ENCODE results near the gene SELPLG.
"Not testable (repeated sequence)": the region's sequence is repeated elsewhere in the genome, so short reads cannot be mapped to it uniquely, and the experiment has no call there.

SELPLG gene

GRCh38 chr12:108656247-108656646, 22.6 kb upstream of the SELPLG start:
- DNase-seq (ENCODE audit: low spot score): not testable (repeated sequence)

- DNase-seq (ENCODE audit: low spot score): not testable (repeated sequence)
Observed at GRCh38 chr12:108655812-108656175, 22.1 kb upstream of the SELPLG start.

- DNase-seq (ENCODE audit: low spot score): not testable (repeated sequence)
Observed at GRCh38 chr12:108654622-108655021, 20.9 kb upstream of the SELPLG start.

GRCh38 chr12:108653922-108654321, 20.2 kb upstream of the SELPLG start:
- no peak for DNase-seq (ENCODE audit: low spot score)

- no peak for DNase-seq (ENCODE audit: low spot score)
Observed at GRCh38 chr12:108653082-108653516, 19.4 kb upstream of the SELPLG start.

- no peak for DNase-seq (ENCODE audit: low spot score)
Observed at GRCh38 chr12:108650083-108650482, 16.4 kb upstream of the SELPLG start.

- no peak for DNase-seq (ENCODE audit: low spot score)
Observed at GRCh38 chr12:108649669-108650068, 16.0 kb upstream of the SELPLG start.

- DNase-seq (ENCODE audit: low spot score): peak; percentile 70
Observed at GRCh38 chr12:108649126-108649525, 15.4 kb upstream of the SELPLG start.

- no peak for DNase-seq (ENCODE audit: low spot score)
Observed at GRCh38 chr12:108648371-108648770, 14.7 kb upstream of the SELPLG start.

GRCh38 chr12:108647585-108648287, 14.0 kb upstream of the SELPLG start:
- no peak for DNase-seq (ENCODE audit: low spot score)

- DNase-seq (ENCODE audit: low spot score): no peak
Observed at GRCh38 chr12:108646600-108647579, 13.2 kb upstream of the SELPLG start.

GRCh38 chr12:108645686-108646599, 12.2 kb upstream of the SELPLG start:
- DNase-seq (ENCODE audit: low spot score): no peak

GRCh38 chr12:108644811-108645120, 11.1 kb upstream of the SELPLG start:
- no peak for DNase-seq (ENCODE audit: low spot score)

- DNase-seq (ENCODE audit: low spot score): peak; percentile 73
Observed at GRCh38 chr12:108643941-108644810, 10.5 kb upstream of the SELPLG start.

GRCh38 chr12:108642899-108643654, 9.4 kb upstream of the SELPLG start:
- no peak for DNase-seq (ENCODE audit: low spot score)

- DNase-seq (ENCODE audit: low spot score): no peak
Observed at GRCh38 chr12:108642269-108642870, 8.7 kb upstream of the SELPLG start.

- no peak for DNase-seq (ENCODE audit: low spot score)
Observed at GRCh38 chr12:108641446-108642268, 8.0 kb upstream of the SELPLG start.

GRCh38 chr12:108640802-108641445, 7.2 kb upstream of the SELPLG start:
- no peak for DNase-seq (ENCODE audit: low spot score)

Data from Ammon's horn (tissue), 1 donor.